Calu3 (cell line): ENCODE measurements around the gene SEPTIN12. TPM values are rescaled to one million over a fixed set of nuclear protein-coding genes. Genes with fewer than 3 reads are reported as not detected.
"Not testable (repeated sequence)": the region's sequence is repeated elsewhere in the genome, so short reads cannot be mapped to it uniquely, and the experiment has no call there.

Experiments used
- BruUV-seq: library from RNA; stranded (reverse); fragments of 400-500 nt; replicated peaks from 2 replicates; lab custom pipeline; 2021; lab: Mats Ljungman, UMichigan
- CTCF ChIA-PET: fragments of 300-600 bp; sonication (Branson Sonifier 250); formaldehyde crosslinking; loops from one replicate; lab custom pipeline; 2022; ENCODE audit warnings: antibody characterized with exemption; lab: Charles Lee
- DNase-seq: peaks from one replicate; pipeline ENCODE4 v3.0.0; 2022
- H3K27ac Mint-ChIP-seq: one replicate; pipeline ENCODE4 v1.8.0; 2022; ENCODE audit warnings: mixed read lengths; ENCODE audit not compliant: unreplicated experiment
- H3K27me3 Mint-ChIP-seq: one replicate; pipeline ENCODE4 v1.8.0; 2022; ENCODE audit warnings: mixed read lengths; ENCODE audit not compliant: unreplicated experiment
- H3K36me3 Mint-ChIP-seq: one replicate; pipeline ENCODE4 v1.8.0; 2022; ENCODE audit warnings: mild to moderate bottlenecking, moderate library complexity, mixed read lengths; ENCODE audit not compliant: insufficient read depth, unreplicated experiment
- H3K4me1 Mint-ChIP-seq: one replicate; pipeline ENCODE4 v1.8.0; 2022; ENCODE audit warnings: mild to moderate bottlenecking, low read depth, mixed read lengths; ENCODE audit not compliant: unreplicated experiment
- H3K4me3 Mint-ChIP-seq: one replicate; pipeline ENCODE4 v1.8.0; 2022; ENCODE audit warnings: mild to moderate bottlenecking, low read depth, moderate library complexity, mixed read lengths; ENCODE audit not compliant: unreplicated experiment
- H3K9me3 Mint-ChIP-seq: one replicate; pipeline ENCODE4 v1.8.0; 2022; ENCODE audit warnings: low read depth, mixed read lengths; ENCODE audit not compliant: unreplicated experiment
- CTCF ChIP-seq: fragments of 200-600 bp; IDR thresholded peaks from one replicate; pipeline ENCODE4 v1.8.0; 2022; ENCODE audit warnings: antibody characterized with exemption; ENCODE audit not compliant: unreplicated experiment
- intact Hi-C: fragments of 100-400 bp; cut with micrococcal nuclease; formaldehyde crosslinking; loops from one replicate; pipeline ENCODE4 v1.10.0; 2022; ENCODE audit not compliant: unreplicated experiment
- total RNA-seq: library from RNA; stranded (reverse); gene quantifications from 2 replicates; pipeline ENCODE4 v1.2.3, GENCODE V29; 2022

Gene SEPTIN12
- total RNA-seq, 1 experiment from 2014 or later: not detected

DNA sequence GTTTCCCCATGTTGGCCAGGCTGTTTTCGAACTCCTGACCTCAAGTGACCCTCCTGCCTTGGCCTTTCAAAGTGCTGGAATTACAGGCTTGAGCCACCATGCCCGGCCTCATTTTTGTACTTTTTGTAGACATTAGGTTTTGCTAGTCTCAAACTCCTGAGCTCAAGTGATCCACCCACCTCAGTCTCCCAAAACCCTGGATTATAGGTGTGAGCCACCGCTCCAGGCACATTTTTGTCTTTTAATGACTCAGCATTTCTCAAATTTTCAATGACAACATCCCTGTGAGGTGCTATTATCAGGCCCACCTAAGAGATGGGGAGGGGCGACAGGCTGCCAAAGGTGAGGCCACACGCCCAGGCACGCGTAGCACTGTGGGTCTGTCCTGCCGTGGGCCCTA lies 1.1 kb downstream of the SEPTIN12 start:
- H3K4me1 Mint-ChIP-seq: peaks cover 27% of the 10 kb centered on the region
- CTCF ChIA-PET: interaction anchor here (0.6 kb wide), 1 partner anchor 1438 kb away, joined by 4 read pairs; no protein-coding TSS in a partner anchor
- no peak for TF ChIP-seq CTCF

GRCh38 chr16:4785758-4786433 lies 2.2 kb downstream of the SEPTIN12 start:
- Mint-ChIP-seq H3K27me3 (no peaks in the 10 kb centered on the region), H3K4me1 (peaks cover 27% of the 10 kb centered on the region), H3K36me3 (peaks cover 4% of the 10 kb centered on the region), H3K27ac (no peak overlapping the region), H3K9me3 (no peaks in the 10 kb centered on the region), H3K4me3 (no peak overlapping the region)
- no peak for DNase-seq
- CTCF ChIA-PET: no interaction called here
- intact Hi-C loops: no loop called here
- no peak for TF ChIP-seq CTCF
- no TSS peak for BruUV-seq

More for the DNA sequence above, 1.1 kb downstream of the SEPTIN12 start:
- Mint-ChIP-seq H3K27ac (no peak overlapping the region), H3K27me3 (no peaks in the 10 kb centered on the region), H3K9me3 (no peaks in the 10 kb centered on the region), H3K4me3 (no peak overlapping the region), H3K36me3 (peaks cover 13% of the 10 kb centered on the region)
- intact Hi-C loops: no loop called here
- BruUV-seq: no TSS peak
- DNase-seq: no peak

- peaks cover 20% of the 10 kb centered on the region for H3K4me1 Mint-ChIP-seq
- H3K9me3 Mint-ChIP-seq, H3K4me3 Mint-ChIP-seq, DNase-seq, CTCF ChIA-PET, intact Hi-C loops, H3K36me3 Mint-ChIP-seq, BruUV-seq, H3K27ac Mint-ChIP-seq, H3K27me3 Mint-ChIP-seq: not testable (repeated sequence)
These were observed 3.6 kb downstream of the SEPTIN12 start for GRCh38 chr16:4784444-4784987.

DNA sequence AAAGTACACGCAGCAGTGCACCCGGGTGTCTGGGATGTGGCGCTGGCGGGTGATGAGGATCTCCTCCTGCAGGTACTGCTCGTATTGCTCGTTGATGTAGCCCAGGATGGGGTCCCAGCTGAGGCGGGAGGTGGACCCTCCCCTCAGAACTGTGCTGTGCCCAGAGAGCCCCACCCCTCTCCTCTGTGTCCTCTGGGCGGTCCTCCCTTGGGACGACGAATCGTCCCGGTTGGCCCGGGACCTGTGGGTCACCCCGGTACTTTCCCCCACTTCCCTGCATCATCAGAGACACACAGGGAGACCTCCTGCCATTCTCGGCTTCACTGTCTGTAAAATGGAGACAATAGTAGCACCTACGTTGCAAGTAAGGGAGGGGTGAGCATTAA lies 4.2 kb downstream of the SEPTIN12 start:
- Mint-ChIP-seq H3K9me3 (no peaks in the 10 kb centered on the region), H3K4me3 (no peak overlapping the region), H3K27me3 (no peaks in the 10 kb centered on the region), H3K27ac (no peak overlapping the region), H3K36me3 (no peaks in the 10 kb centered on the region), H3K4me1 (peaks cover 15% of the 10 kb centered on the region)
- intact Hi-C loops: no loop called here
- CTCF ChIA-PET: no interaction called here
- no TSS peak for BruUV-seq
- TF ChIP-seq CTCF: no peak
- DNase-seq: no peak
